ENCODE results near the gene SETD5. TPM values are rescaled to one million over a fixed set of nuclear protein-coding genes. Genes with fewer than 3 reads are reported as not detected.

Gene SETD5
- total and polyA plus RNA-seq, 2 donors (not counting 3 experiments of a cell fraction or from before 2014, with no cell fraction given) = 48.2 to 149 TPM

GRCh38 chr3:9373465-9373864 is 23.9 kb upstream of the SETD5 start:
- Histone ChIP-seq H3K9ac (replicated peaks; ENCODE audit: extremely low read depth, insufficient read depth, low read length) (no peak overlapping the region), H2AFZ (ENCODE audit: low read depth, low read length) (no peak overlapping the region), H3K79me2 (ENCODE audit: control insufficient read depth, insufficient read depth, low read length) (peaks cover 2% of the 10 kb centered on the region), H3K9me3 (replicated peaks; ENCODE audit: control insufficient read depth, insufficient read depth, low read length) (no peaks in the 10 kb centered on the region), H3K4me2 (ENCODE audit: insufficient read depth, low read length) (no peak overlapping the region), H3K9me1 (replicated peaks; ENCODE audit: control insufficient read depth, extremely low read depth, insufficient read depth, low read length) (no peaks in the 10 kb centered on the region), H4K20me1 (replicated peaks; ENCODE audit: control insufficient read depth, extremely low read depth, insufficient read depth, low read length) (no peaks in the 10 kb centered on the region), H3K4me3 (replicated peaks in 1 of 3; ENCODE audit: insufficient read depth in 1 of 3, low read depth in 1 of 3, low read length in 3 of 3) (no peak overlapping the region), H3K27me3 (ENCODE audit: control insufficient read depth in 2 of 2, insufficient read depth in 2 of 2, low read length in 2 of 2) (no peaks in the 10 kb centered on the region), H3K36me3 (ENCODE audit: control insufficient read depth in 2 of 2, extremely low read depth in 1 of 2, insufficient read depth in 2 of 2, low read length in 2 of 2) (peaks cover 4 to 24% of the 10 kb centered on the region in 2 experiments), H3K27ac (ENCODE audit: insufficient read depth, low read depth, low read length) (no peak overlapping the region), H3K4me1 (ENCODE audit: control insufficient read depth, extremely low read depth, insufficient read depth, low read length) (no peaks in the 10 kb centered on the region)
- intact Hi-C loops (cut with micrococcal nuclease) (no loop called here), dilution Hi-C loops (cut with MboI; ENCODE audit: extremely low pct_ligation_motif_present, low sequenced_read_pairs) (no loop called here)
- POLR2A ChIA-PET = no interaction called here
- BruUV-seq (replicated peaks) = no TSS peak
- no peak for TF ChIP-seq POLR2AphosphoS5 (IDR thresholded peaks at IDR 0.05; ENCODE audit: insufficient read depth, low read depth, low read length)
- CTCF ChIA-PET = interaction anchor here (0.8 to 1.2 kb wide), 2 partner anchors 20 to 22 kb away, joined by 3 read pairs; no protein-coding TSS in a partner anchor
- FAIRE-seq (no peak), DNase-seq (ENCODE audit: low read depth, low spot score) (no peak)

DNA sequence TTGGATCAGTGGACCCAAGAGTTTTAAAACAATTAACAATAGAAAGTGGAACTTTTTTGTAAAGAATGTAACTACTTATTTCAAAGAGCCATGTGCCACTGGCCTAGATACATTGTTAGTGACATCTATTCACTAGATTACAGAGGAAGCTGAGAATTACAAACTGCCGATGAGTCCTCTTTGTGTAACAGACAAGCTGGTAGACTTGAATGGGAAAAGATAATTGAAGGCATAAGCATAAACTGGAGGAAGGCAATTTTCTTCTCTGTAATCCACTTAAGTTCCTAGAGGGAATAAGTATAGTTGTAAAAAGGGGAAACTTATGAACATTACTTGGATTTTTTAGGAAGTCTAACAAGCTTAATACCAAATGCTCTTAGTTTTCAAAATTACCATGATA is 19.4 kb upstream of the SETD5 start:
- no peak for TF ChIP-seq CTCF (IDR thresholded peaks at IDR 0.05; ENCODE audit: extremely low read depth in 1 of 2, insufficient read depth in 1 of 2, low read depth in 1 of 2, low read length in 2 of 2)
- TF ChIP-seq MAX (IDR thresholded peaks at IDR 0.05; ENCODE audit: insufficient read depth, insufficient read length) = no peak
- no peak for TF ChIP-seq POLR2AphosphoS5 (IDR thresholded peaks at IDR 0.05; ENCODE audit: insufficient read depth, low read depth, low read length)
- no peak for TF ChIP-seq EZH2 (IDR thresholded peaks at IDR 0.05; ENCODE audit: borderline replicate concordance, low read depth, low read length, severe bottlenecking)
- TF ChIP-seq POLR2A (IDR thresholded peaks at IDR 0.05; ENCODE audit: low read depth, low read length) = no peak
- no peak for TF ChIP-seq GATA2 (IDR thresholded peaks at IDR 0.05; ENCODE audit: insufficient read depth, insufficient read length, low read depth, low read length)
- TF ChIP-seq FOS (IDR thresholded peaks at IDR 0.05; ENCODE audit: borderline replicate concordance, insufficient read depth, low read length) = no peak
- no TSS peak for BruUV-seq (replicated peaks)
- no peaks in the 10 kb centered on the region for H3K4me1 ChIP-seq (ENCODE audit: control insufficient read depth, extremely low read depth, insufficient read depth, low read length)
- H4K20me1 ChIP-seq (replicated peaks; ENCODE audit: control insufficient read depth, extremely low read depth, insufficient read depth, low read length) = no peaks in the 10 kb centered on the region
- ChIA-PET POLR2A (interaction anchor here (0.6 kb wide), 1 partner anchor 9 kb away, joined by 5 read pairs; no protein-coding TSS in a partner anchor), CTCF (no interaction called here)
- peaks cover 2% of the 10 kb centered on the region for H3K79me2 ChIP-seq (ENCODE audit: control insufficient read depth, insufficient read depth, low read length)
- intact Hi-C loops (cut with micrococcal nuclease) = no loop called here
- no peaks in the 10 kb centered on the region for H3K27me3 ChIP-seq (ENCODE audit: control insufficient read depth in 2 of 2, insufficient read depth in 2 of 2, low read length in 2 of 2)
- H3K36me3 ChIP-seq (ENCODE audit: control insufficient read depth in 2 of 2, extremely low read depth in 1 of 2, insufficient read depth in 2 of 2, low read length in 2 of 2) = peaks cover 4 to 13% of the 10 kb centered on the region in 2 experiments
- H2AFZ ChIP-seq (ENCODE audit: low read depth, low read length) = no peak overlapping the region
- no peaks in the 10 kb centered on the region for H3K9me1 ChIP-seq (replicated peaks; ENCODE audit: control insufficient read depth, extremely low read depth, insufficient read depth, low read length)
- no peak overlapping the region for H3K9ac ChIP-seq (replicated peaks; ENCODE audit: extremely low read depth, insufficient read depth, low read length)
- dilution Hi-C loops (cut with MboI; ENCODE audit: extremely low pct_ligation_motif_present, low sequenced_read_pairs) = no loop called here
- H3K4me2 ChIP-seq (ENCODE audit: insufficient read depth, low read length) = no peak overlapping the region
- no peak overlapping the region for H3K4me3 ChIP-seq (replicated peaks in 1 of 3; ENCODE audit: insufficient read depth in 1 of 3, low read depth in 1 of 3, low read length in 3 of 3)
- DNase-seq (ENCODE audit: low read depth, low spot score) = no peak
- FAIRE-seq = no peak
- H3K27ac ChIP-seq (ENCODE audit: insufficient read depth, low read depth, low read length) = no peak overlapping the region
- no peaks in the 10 kb centered on the region for H3K9me3 ChIP-seq (replicated peaks; ENCODE audit: control insufficient read depth, insufficient read depth, low read length)

Data from endothelial cell of umbilical vein (primary cell).